ENCODE measurements around the gene GPR158. TPM values are rescaled to one million over a fixed set of nuclear protein-coding genes. Genes with fewer than 3 reads are reported as not detected.

The GPR158 gene
- total RNA-seq, 1 experiment from 2014 or later, result not detected

DNA sequence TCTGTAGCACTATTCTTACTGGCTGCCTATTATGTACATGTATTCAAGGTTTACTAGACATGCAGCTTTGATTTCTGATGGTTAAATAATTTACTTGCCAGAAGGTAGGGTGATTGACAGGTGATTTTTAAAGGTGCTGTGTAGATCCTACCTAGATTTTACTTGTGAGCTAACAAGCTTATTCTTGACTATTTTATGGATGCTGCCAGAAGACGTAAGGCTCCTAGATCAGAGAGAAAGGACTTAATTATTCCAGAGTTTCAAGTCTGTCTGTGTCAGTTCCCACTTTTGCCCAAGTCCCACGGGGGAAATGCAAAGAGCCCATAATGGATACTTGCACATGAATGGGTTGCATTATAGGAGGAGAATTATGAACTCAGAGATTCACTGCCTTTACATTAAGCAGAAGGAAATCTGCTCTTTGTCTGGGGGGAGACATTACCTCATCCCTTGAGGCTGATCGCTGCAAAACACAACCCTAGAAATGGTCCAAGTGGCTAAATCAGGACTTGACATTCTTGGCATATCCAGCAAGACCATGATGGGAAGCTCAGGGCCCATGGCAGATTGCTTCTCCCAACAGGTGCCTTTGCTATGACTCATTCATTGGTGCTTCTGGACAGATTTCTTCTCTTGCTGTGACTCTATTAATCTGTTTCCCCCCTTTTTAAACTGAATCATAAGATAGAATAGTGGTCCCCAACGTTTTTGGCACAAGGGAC is 32.1 kb downstream of the GPR158 start:
- intact Hi-C loops (cut with micrococcal nuclease), result no loop called here
- Histone ChIP-seq H3F3A (ENCODE audit: low read length, unreplicated experiment) (no peaks in the 10 kb centered on the region), H3K27ac (ENCODE audit: low read length) (no peak overlapping the region), H3K4me1 (ENCODE audit: insufficient read depth, low read length) (no peaks in the 10 kb centered on the region), H3K4me2 (ENCODE audit: low read length) (no peak overlapping the region), H3K9me3 (ENCODE audit: low read length) (no peaks in the 10 kb centered on the region), H3K27me3 (ENCODE audit: low read length) (no peaks in the 10 kb centered on the region), H3K4me3 (ENCODE audit: low read length) (no peak overlapping the region), H3K9ac (ENCODE audit: low read length) (no peak overlapping the region), H4K20me1 (ENCODE audit: low read length) (no peaks in the 10 kb centered on the region), H3K36me3 (ENCODE audit: low read depth, low read length) (no peaks in the 10 kb centered on the region), H3K9me2 (replicated peaks; ENCODE audit: low read length) (no peaks in the 10 kb centered on the region), H2AFZ (ENCODE audit: low read length) (no peak overlapping the region), H3K79me2 (ENCODE audit: low read length) (no peaks in the 10 kb centered on the region)
- ATAC-seq (no peak), DNase-seq (no peak)
- POLR2A ChIA-PET (ENCODE audit: unreplicated experiment), result no interaction called here
- CTCF ChIA-PET, result no interaction called here
- no peak for TF ChIP-seq EZH2phosphoT487 (IDR thresholded peaks at IDR 0.05; ENCODE audit: borderline replicate concordance, low read length)
- TF ChIP-seq, protein P1, sequence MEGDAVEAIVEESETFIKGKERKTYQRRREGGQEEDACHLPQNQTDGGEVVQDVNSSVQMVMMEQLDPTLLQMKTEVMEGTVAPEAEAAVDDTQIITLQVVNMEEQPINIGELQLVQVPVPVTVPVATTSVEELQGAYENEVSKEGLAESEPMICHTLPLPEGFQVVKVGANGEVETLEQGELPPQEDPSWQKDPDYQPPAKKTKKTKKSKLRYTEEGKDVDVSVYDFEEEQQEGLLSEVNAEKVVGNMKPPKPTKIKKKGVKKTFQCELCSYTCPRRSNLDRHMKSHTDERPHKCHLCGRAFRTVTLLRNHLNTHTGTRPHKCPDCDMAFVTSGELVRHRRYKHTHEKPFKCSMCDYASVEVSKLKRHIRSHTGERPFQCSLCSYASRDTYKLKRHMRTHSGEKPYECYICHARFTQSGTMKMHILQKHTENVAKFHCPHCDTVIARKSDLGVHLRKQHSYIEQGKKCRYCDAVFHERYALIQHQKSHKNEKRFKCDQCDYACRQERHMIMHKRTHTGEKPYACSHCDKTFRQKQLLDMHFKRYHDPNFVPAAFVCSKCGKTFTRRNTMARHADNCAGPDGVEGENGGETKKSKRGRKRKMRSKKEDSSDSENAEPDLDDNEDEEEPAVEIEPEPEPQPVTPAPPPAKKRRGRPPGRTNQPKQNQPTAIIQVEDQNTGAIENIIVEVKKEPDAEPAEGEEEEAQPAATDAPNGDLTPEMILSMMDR (conservative IDR thresholded peaks at IDR 0.05; ENCODE audit: low read depth, low read length), result no peak
- no TSS peak for BruUV-seq (replicated peaks)

DNA sequence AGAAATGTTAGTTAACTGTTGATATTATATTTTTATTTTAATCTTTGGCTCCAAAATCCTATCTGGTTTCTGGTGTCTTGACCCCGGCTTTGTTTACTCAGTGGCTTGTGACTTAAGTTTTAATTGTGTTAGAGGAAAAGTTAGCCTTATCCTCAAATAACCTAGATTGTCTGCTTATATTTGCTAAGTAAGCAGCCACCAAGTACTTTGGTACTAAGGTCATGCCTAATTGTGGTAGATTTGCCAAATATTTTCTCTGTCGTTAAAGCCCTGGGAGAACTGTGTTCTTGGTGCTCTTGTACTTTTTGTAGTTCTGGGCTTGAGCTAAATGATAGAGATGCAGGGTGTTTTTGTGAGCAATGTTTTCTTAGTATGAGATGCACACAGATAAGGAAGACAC is 34.8 kb downstream of the GPR158 start:
- Histone ChIP-seq H3K9me2 (replicated peaks; ENCODE audit: low read length) (no peaks in the 10 kb centered on the region), H3K27ac (ENCODE audit: low read length) (no peak overlapping the region), H3K79me2 (ENCODE audit: low read length) (no peaks in the 10 kb centered on the region), H3K4me2 (ENCODE audit: low read length) (no peak overlapping the region), H4K20me1 (ENCODE audit: low read length) (no peaks in the 10 kb centered on the region), H3K9ac (ENCODE audit: low read length) (no peak overlapping the region), H3K4me3 (ENCODE audit: low read length) (no peak overlapping the region), H3K36me3 (ENCODE audit: low read depth, low read length) (no peaks in the 10 kb centered on the region), H3F3A (ENCODE audit: low read length, unreplicated experiment) (no peaks in the 10 kb centered on the region), H3K9me3 (ENCODE audit: low read length) (no peaks in the 10 kb centered on the region), H3K4me1 (ENCODE audit: insufficient read depth, low read length) (no peaks in the 10 kb centered on the region), H3K27me3 (ENCODE audit: low read length) (peaks cover 3% of the 10 kb centered on the region; the same call in 1 of the 2 replicates), H2AFZ (ENCODE audit: low read length) (no peak overlapping the region)
- no peak for DNase-seq
- CTCF ChIA-PET, result no interaction called here
- POLR2A ChIA-PET (ENCODE audit: unreplicated experiment), result no interaction called here
- ATAC-seq, result no peak
- TF ChIP-seq, protein P1 (conservative IDR thresholded peaks at IDR 0.05; ENCODE audit: low read depth, low read length), result no peak
- no peak for TF ChIP-seq EZH2phosphoT487 (IDR thresholded peaks at IDR 0.05; ENCODE audit: borderline replicate concordance, low read length)
- no peak for TF ChIP-seq EZH2 (IDR thresholded peaks at IDR 0.05; ENCODE audit: low read length, unreplicated experiment)
- intact Hi-C loops (cut with micrococcal nuclease), result no loop called here
- no TSS peak for BruUV-seq (replicated peaks)

DNA sequence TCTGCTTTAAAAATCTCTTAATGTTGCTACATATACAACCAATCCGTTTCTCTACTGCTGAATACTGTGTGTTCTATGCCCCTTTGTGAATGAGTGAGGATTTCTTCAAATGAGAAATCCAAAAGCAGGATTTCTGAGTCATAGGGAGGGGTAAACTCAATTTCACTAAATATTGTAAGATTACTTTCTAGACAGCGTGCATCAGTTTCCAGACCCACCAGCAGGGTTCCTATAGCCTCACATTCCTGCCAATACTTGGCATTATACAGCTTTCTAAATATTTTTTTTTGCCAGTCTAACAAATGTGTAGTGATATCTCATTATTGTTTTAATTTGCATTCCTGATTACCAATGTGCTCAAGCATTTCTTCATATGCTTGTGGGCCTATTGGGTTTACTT is 35.5 kb downstream of the GPR158 start:
- Histone ChIP-seq H3K27ac (ENCODE audit: low read length) (no peak overlapping the region), H3K4me2 (ENCODE audit: low read length) (no peak overlapping the region), H2AFZ (ENCODE audit: low read length) (no peak overlapping the region), H3F3A (ENCODE audit: low read length, unreplicated experiment) (no peaks in the 10 kb centered on the region), H3K9ac (ENCODE audit: low read length) (no peak overlapping the region), H3K79me2 (ENCODE audit: low read length) (no peaks in the 10 kb centered on the region), H3K36me3 (ENCODE audit: low read depth, low read length) (no peaks in the 10 kb centered on the region), H3K4me1 (ENCODE audit: insufficient read depth, low read length) (no peaks in the 10 kb centered on the region), H3K9me3 (ENCODE audit: low read length) (no peaks in the 10 kb centered on the region), H4K20me1 (ENCODE audit: low read length) (no peaks in the 10 kb centered on the region), H3K27me3 (ENCODE audit: low read length) (peaks cover 3% of the 10 kb centered on the region; the same call in 1 of the 2 replicates), H3K9me2 (replicated peaks; ENCODE audit: low read length) (no peaks in the 10 kb centered on the region), H3K4me3 (ENCODE audit: low read length) (no peak overlapping the region)
- intact Hi-C loops (cut with micrococcal nuclease), result no loop called here
- CTCF ChIA-PET, result no interaction called here
- BruUV-seq (replicated peaks), result no TSS peak
- no peak for TF ChIP-seq EZH2 (IDR thresholded peaks at IDR 0.05; ENCODE audit: low read length, unreplicated experiment)
- no peak for DNase-seq
- POLR2A ChIA-PET (ENCODE audit: unreplicated experiment), result no interaction called here
- ATAC-seq, result no peak

All from PC-3 (cell line).